WTC11 (cell line): ENCODE data around the gene CARMIL1. TPM values are rescaled to one million over a fixed set of nuclear protein-coding genes. Genes with fewer than 3 reads are reported as not detected.

Experiments
- ATAC-seq: fragments of 200-7000 bp; cut with Tn5 transposase; 2 replicates; pipeline ENCODE4 v1.10.0; 2021; ENCODE audit warnings: mild to moderate bottlenecking, moderate library complexity
- CTCF ChIA-PET: fragments of 300-600 bp; sonication (Branson Sonifier 250); formaldehyde crosslinking; loops from one replicate; lab custom pipeline; 2021; ENCODE audit warnings: antibody characterized with exemption; lab: Charles Lee
- POLR2A ChIA-PET: fragments of 350-600 bp; sonication (Branson Sonifier 250); formaldehyde crosslinking; loops from one replicate; lab custom pipeline; 2021; ENCODE audit warnings: antibody characterized with exemption; lab: Charles Lee
- DNase-seq: peaks from one replicate; pipeline ENCODE4 v3.0.0; 2021; ENCODE audit warnings: low spot score
- H3K27ac Mint-ChIP-seq: 2 replicates; pipeline ENCODE4 v1.8.0; 2021; ENCODE audit warnings: mixed read lengths
- H3K27me3 Mint-ChIP-seq: 2 replicates; pipeline ENCODE4 v1.8.0; 2021; ENCODE audit warnings: low read depth, mild to moderate bottlenecking, moderate library complexity, mixed read lengths
- H3K36me3 Mint-ChIP-seq: 2 replicates; pipeline ENCODE4 v1.8.0; 2021; ENCODE audit warnings: mixed read lengths
- H3K4me1 Mint-ChIP-seq: 2 replicates; pipeline ENCODE4 v1.8.0; 2022; ENCODE audit warnings: mixed read lengths
- H3K4me3 Mint-ChIP-seq: 2 replicates; pipeline ENCODE4 v1.8.0; 2021; ENCODE audit warnings: mild to moderate bottlenecking, moderate library complexity, mixed read lengths
- H3K9me3 Mint-ChIP-seq: 2 replicates; pipeline ENCODE4 v1.8.0; 2021; ENCODE audit warnings: mixed read lengths
- ATF1 ChIP-seq: sonication (generic); formaldehyde crosslinking; IDR thresholded peaks from 2 replicates; pipeline ENCODE4 v1.8.1; 2023; ENCODE audit warnings: mild to moderate bottlenecking, moderate library complexity, missing genetic modification reagents
- CREB1 ChIP-seq: sonication (generic); formaldehyde crosslinking; IDR thresholded peaks from 2 replicates; pipeline ENCODE4 v1.8.0; 2023; ENCODE audit warnings: mild to moderate bottlenecking, missing genetic modification reagents
- ETV6 ChIP-seq: sonication (generic); formaldehyde crosslinking; IDR thresholded peaks from 2 replicates; pipeline ENCODE4 v1.8.1; 2022; ENCODE audit warnings: mild to moderate bottlenecking, missing genetic modification reagents
- FOXJ3 ChIP-seq: sonication (generic); formaldehyde crosslinking; IDR thresholded peaks from 2 replicates; pipeline ENCODE4 v1.9.0; 2021; ENCODE audit warnings: missing genetic modification reagents, mild to moderate bottlenecking, borderline replicate concordance
- FOXP1 ChIP-seq: sonication (generic); formaldehyde crosslinking; IDR thresholded peaks from 2 replicates; pipeline ENCODE4 v1.8.0; 2022; ENCODE audit warnings: missing genetic modification reagents, mild to moderate bottlenecking, moderate library complexity, borderline replicate concordance
- GTF2I ChIP-seq: fragments of 250-450 bp; sonication (Bioruptor Pico); conservative IDR thresholded peaks from 2 replicates; pipeline ENCODE4 v1.4.0; 2021; ENCODE audit warnings: mild to moderate bottlenecking
- HMGA2 ChIP-seq: fragments of 250-450 bp; sonication (Bioruptor Pico); IDR thresholded peaks from 2 replicates; pipeline ENCODE4 v1.4.0; 2021; ENCODE audit warnings: mild to moderate bottlenecking, moderate library complexity
- IRF2 ChIP-seq: sonication (generic); formaldehyde crosslinking; IDR thresholded peaks from 2 replicates; pipeline ENCODE4 v1.8.0; 2022; ENCODE audit warnings: low read depth, missing genetic modification reagents, borderline replicate concordance
- JAZF1 ChIP-seq: fragments of 250-450 bp; sonication (Bioruptor Pico); IDR thresholded peaks from 2 replicates; pipeline ENCODE4 v1.9.0; 2021; ENCODE audit warnings: moderate library complexity, mild to moderate bottlenecking, inconsistent platforms
- JUN ChIP-seq: sonication (generic); formaldehyde crosslinking; IDR thresholded peaks from 2 replicates; pipeline ENCODE4 v1.8.0; 2023; ENCODE audit warnings: mild to moderate bottlenecking, missing genetic modification reagents
- NFATC4 ChIP-seq: fragments of 250-450 bp; sonication (Bioruptor Pico); IDR thresholded peaks from 2 replicates; pipeline ENCODE4 v1.9.0; 2021; ENCODE audit warnings: mild to moderate bottlenecking
- NFE2L1 ChIP-seq: sonication (generic); formaldehyde crosslinking; IDR thresholded peaks from 2 replicates; pipeline ENCODE4 v1.8.1; 2023; ENCODE audit warnings: missing genetic modification reagents
- NR3C1 ChIP-seq: sonication (generic); formaldehyde crosslinking; conservative IDR thresholded peaks from 2 replicates; pipeline ENCODE4 v1.8.1; 2023; ENCODE audit warnings: low read depth, mild to moderate bottlenecking, missing genetic modification reagents
- RORB ChIP-seq: fragments of 250-450 bp; sonication (Bioruptor Pico); IDR thresholded peaks from 2 replicates; pipeline ENCODE4 v1.9.0; 2021; ENCODE audit warnings: mild to moderate bottlenecking
- SMAD3 ChIP-seq: sonication (generic); formaldehyde crosslinking; IDR thresholded peaks from 2 replicates; pipeline ENCODE4 v1.8.0; 2022; ENCODE audit warnings: missing genetic modification reagents, mild to moderate bottlenecking, borderline replicate concordance
- ZNF138 ChIP-seq: sonication (generic); formaldehyde crosslinking; conservative IDR thresholded peaks from 2 replicates; pipeline ENCODE4 v1.8.1; 2022; ENCODE audit warnings: mild to moderate bottlenecking, moderate library complexity, missing genetic modification reagents
- ZNF232 ChIP-seq: sonication (generic); formaldehyde crosslinking; IDR thresholded peaks from 2 replicates; pipeline ENCODE4 v1.8.0; 2022; ENCODE audit warnings: mild to moderate bottlenecking, missing genetic modification reagents
- ZNF263 ChIP-seq: sonication (generic); formaldehyde crosslinking; IDR thresholded peaks from 2 replicates; pipeline ENCODE4 v1.8.1; 2022; ENCODE audit warnings: low read depth, mild to moderate bottlenecking, moderate library complexity, missing genetic modification reagents
- ZNF317 ChIP-seq: sonication (generic); formaldehyde crosslinking; IDR thresholded peaks from 2 replicates; pipeline ENCODE4 v1.8.1; 2023; ENCODE audit warnings: low read depth, mild to moderate bottlenecking, moderate library complexity, missing genetic modification reagents, borderline replicate concordance
- ZNF396 ChIP-seq: fragments of 250-450 bp; sonication (Bioruptor Pico); IDR thresholded peaks from 2 replicates; pipeline ENCODE4 v1.8.0; 2021; ENCODE audit warnings: mild to moderate bottlenecking, moderate library complexity, borderline replicate concordance
- ZNF416 ChIP-seq: fragments of 250-450 bp; sonication (Bioruptor Pico); IDR thresholded peaks from 2 replicates; pipeline ENCODE4 v1.9.0; 2021; ENCODE audit warnings: mild to moderate bottlenecking, inconsistent platforms
- total RNA-seq: library from RNA; stranded (reverse); gene quantifications from 3 replicates; pipeline ENCODE4 v1.2.3, GENCODE V29; 2021
- TF ChIP-seq, protein P1 (sequence below): sonication (generic); formaldehyde crosslinking; IDR thresholded peaks from 2 replicates; pipeline ENCODE4 v1.8.1; 2023; ENCODE audit warnings: mild to moderate bottlenecking, missing genetic modification reagents, moderate library complexity
- TF ChIP-seq, protein P2 (sequence below): sonication (generic); formaldehyde crosslinking; IDR thresholded peaks from 2 replicates; pipeline ENCODE4 v1.8.0; 2022; ENCODE audit warnings: mild to moderate bottlenecking, missing genetic modification reagents
- TF ChIP-seq, protein P3 (sequence below): fragments of 250-450 bp; sonication (Bioruptor Pico); IDR thresholded peaks from 2 replicates; pipeline ENCODE4 v2.1.2; 2022; ENCODE audit warnings: mild to moderate bottlenecking, moderate library complexity
- TF ChIP-seq, protein P4 (sequence below): sonication (generic); formaldehyde crosslinking; IDR thresholded peaks from 2 replicates; pipeline ENCODE4 v1.8.1; 2023; ENCODE audit warnings: mild to moderate bottlenecking, missing genetic modification reagents
- TF ChIP-seq, protein P5 (sequence below): sonication (generic); formaldehyde crosslinking; IDR thresholded peaks from 2 replicates; pipeline ENCODE4 v1.8.1; 2022; ENCODE audit warnings: mild to moderate bottlenecking, moderate library complexity, missing genetic modification reagents
- TF ChIP-seq, protein P6 (sequence below): sonication (generic); formaldehyde crosslinking; conservative IDR thresholded peaks from 2 replicates; pipeline ENCODE4 v1.8.1; 2022; ENCODE audit warnings: mild to moderate bottlenecking, missing genetic modification reagents
- TF ChIP-seq, protein P7 (sequence below): sonication (generic); formaldehyde crosslinking; IDR thresholded peaks from 2 replicates; pipeline ENCODE4 v1.8.0; 2022; ENCODE audit warnings: mild to moderate bottlenecking, missing genetic modification reagents

The CARMIL1 gene
- total RNA-seq, 1 experiment from 2014 or later = 36.2 TPM

DNA sequence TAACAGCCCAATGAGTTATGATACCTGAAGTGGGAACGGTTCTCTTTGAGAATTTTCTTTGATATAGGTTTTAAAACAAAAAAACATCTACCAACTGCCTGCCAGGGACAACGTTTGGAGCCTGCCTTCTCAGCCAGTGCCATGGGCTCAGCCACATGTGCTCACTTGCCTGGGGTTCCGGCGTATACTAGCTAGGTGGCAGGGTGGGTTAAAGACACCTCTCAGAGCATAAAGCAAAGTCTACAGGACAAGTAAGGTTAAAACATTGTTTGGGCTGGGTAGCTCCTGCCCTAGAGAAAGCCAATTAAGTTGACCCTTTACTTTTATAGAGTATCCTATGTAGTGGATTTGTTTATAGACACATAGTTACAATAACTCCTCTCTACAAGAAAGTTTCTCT, 334.9 kb downstream of the CARMIL1 start (continued):
- TF ChIP-seq RORB (CRISPR knock-in tag) = no peak
- no peak for TF ChIP-seq ZNF396 (CRISPR knock-in tag)
- no peak for TF ChIP-seq ZNF232 (CRISPR knock-in tag)

DNA sequence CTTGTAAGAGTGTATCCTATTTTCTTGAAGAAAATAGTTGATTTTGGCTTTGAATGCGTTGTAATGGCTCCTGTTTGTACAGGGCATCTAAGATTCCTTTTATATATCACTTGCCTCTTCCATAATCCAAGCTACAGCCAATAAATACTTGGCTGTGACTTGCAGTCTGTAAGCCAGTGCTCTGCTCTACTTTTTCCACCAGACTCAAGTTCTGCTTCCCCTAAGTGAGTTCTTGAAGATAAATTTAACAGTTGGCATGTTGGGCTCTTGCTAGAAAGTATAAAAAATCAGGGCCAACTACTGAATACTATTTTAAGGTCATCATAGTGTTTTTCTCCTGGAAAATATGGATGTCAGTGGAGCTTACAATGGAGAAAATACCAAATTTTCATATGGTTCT, 336.3 kb downstream of the CARMIL1 start:
- Mint-ChIP-seq H3K9me3 (no peaks in the 10 kb centered on the region), H3K4me1 (no peaks in the 10 kb centered on the region)
- POLR2A ChIA-PET = no interaction called here
- ATAC-seq = no peak
- TF ChIP-seq CREB1 (CRISPR knock-in tag) (no peak), IRF2 (CRISPR knock-in tag) (no peak), NR3C1 (CRISPR knock-in tag) (no peak), NFE2L1 (CRISPR knock-in tag) (no peak), ATF1 (CRISPR knock-in tag) (no peak), ZNF416 (no peak)
- TF ChIP-seq, protein P1, sequence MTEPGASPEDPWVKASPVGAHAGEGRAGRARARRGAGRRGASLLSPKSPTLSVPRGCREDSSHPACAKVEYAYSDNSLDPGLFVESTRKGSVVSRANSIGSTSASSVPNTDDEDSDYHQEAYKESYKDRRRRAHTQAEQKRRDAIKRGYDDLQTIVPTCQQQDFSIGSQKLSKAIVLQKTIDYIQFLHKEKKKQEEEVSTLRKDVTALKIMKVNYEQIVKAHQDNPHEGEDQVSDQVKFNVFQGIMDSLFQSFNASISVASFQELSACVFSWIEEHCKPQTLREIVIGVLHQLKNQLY = no peak
- TF ChIP-seq, protein P2, sequence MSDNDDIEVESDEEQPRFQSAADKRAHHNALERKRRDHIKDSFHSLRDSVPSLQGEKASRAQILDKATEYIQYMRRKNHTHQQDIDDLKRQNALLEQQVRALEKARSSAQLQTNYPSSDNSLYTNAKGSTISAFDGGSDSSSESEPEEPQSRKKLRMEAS = no peak
- TF ChIP-seq, protein P3, sequence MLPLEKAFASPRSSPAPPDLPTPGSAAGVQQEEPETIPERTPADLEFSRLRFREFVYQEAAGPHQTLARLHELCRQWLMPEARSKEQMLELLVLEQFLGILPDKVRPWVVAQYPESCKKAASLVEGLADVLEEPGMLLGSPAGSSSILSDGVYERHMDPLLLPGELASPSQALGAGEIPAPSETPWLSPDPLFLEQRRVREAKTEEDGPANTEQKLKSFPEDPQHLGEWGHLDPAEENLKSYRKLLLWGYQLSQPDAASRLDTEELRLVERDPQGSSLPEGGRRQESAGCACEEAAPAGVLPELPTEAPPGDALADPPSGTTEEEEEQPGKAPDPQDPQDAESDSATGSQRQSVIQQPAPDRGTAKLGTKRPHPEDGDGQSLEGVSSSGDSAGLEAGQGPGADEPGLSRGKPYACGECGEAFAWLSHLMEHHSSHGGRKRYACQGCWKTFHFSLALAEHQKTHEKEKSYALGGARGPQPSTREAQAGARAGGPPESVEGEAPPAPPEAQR (CRISPR knock-in tag) = no peak
- TF ChIP-seq, protein P4, sequence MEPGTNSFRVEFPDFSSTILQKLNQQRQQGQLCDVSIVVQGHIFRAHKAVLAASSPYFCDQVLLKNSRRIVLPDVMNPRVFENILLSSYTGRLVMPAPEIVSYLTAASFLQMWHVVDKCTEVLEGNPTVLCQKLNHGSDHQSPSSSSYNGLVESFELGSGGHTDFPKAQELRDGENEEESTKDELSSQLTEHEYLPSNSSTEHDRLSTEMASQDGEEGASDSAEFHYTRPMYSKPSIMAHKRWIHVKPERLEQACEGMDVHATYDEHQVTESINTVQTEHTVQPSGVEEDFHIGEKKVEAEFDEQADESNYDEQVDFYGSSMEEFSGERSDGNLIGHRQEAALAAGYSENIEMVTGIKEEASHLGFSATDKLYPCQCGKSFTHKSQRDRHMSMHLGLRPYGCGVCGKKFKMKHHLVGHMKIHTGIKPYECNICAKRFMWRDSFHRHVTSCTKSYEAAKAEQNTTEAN = no peak
- TF ChIP-seq, protein P5, sequence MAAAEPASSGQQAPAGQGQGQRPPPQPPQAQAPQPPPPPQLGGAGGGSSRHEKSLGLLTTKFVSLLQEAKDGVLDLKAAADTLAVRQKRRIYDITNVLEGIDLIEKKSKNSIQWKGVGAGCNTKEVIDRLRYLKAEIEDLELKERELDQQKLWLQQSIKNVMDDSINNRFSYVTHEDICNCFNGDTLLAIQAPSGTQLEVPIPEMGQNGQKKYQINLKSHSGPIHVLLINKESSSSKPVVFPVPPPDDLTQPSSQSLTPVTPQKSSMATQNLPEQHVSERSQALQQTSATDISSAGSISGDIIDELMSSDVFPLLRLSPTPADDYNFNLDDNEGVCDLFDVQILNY = no peak
- TF ChIP-seq, all 79 proteins: peak for 0
- DNase-seq = no peak
- no peak overlapping the region; the same call in 1 of the 2 replicates for H3K27ac Mint-ChIP-seq
- no peaks in the 10 kb centered on the region for H3K36me3 Mint-ChIP-seq
- CTCF ChIA-PET = interaction anchor here (0.6 kb wide), 1 partner anchor 380 kb away, joined by 3 read pairs; no protein-coding TSS in a partner anchor
- no peaks in the 10 kb centered on the region for H3K27me3 Mint-ChIP-seq
- no peak overlapping the region for H3K4me3 Mint-ChIP-seq

DNA sequence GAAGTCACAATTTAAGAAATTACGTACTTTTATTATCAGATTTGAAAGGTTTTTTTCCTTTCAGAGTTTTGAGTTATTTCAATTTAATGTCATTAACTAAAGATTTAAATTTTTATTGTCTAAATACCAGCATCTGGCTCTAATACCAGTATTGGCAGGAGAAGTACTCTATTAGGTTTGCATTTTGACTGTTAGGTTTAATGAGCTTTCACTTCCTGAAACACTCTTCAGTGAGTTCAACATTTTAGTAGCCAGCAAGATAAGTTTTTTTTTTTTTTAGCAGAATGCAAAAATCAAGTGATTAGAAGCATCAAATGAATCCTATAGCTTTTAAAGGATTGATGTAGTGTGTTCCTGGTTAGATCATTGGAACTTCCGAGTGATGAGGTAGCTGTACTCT, 338.8 kb downstream of the CARMIL1 start:
- H3K36me3 Mint-ChIP-seq = 0 out of 2 replicates have a peak, but pooled peaks cover 3% of the 10 kb centered on the region
- POLR2A ChIA-PET = no interaction called here
- no peaks in the 10 kb centered on the region for H3K9me3 Mint-ChIP-seq
- TF ChIP-seq JUN = no peak
- no peak for TF ChIP-seq ZNF263 (CRISPR knock-in tag)
- TF ChIP-seq, protein P6, sequence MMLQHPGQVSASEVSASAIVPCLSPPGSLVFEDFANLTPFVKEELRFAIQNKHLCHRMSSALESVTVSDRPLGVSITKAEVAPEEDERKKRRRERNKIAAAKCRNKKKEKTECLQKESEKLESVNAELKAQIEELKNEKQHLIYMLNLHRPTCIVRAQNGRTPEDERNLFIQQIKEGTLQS = no peak
- TF ChIP-seq JAZF1 (CRISPR knock-in tag) = no peak
- TF ChIP-seq RORB (CRISPR knock-in tag) = no peak
- TF ChIP-seq ETV6 (CRISPR knock-in tag) = no peak
- TF ChIP-seq ZNF138 (CRISPR knock-in tag) = no peak
- no peak for TF ChIP-seq GTF2I
- TF ChIP-seq ZNF317 = no peak
- TF ChIP-seq HMGA2 (CRISPR knock-in tag) = no peak
- TF ChIP-seq FOXJ3 = no peak
- TF ChIP-seq NFATC4 = no peak
- no peak for TF ChIP-seq FOXP1 (CRISPR knock-in tag)
- TF ChIP-seq, protein P5 = no peak
- no peak for TF ChIP-seq SMAD3 (CRISPR knock-in tag)
- TF ChIP-seq, protein P7, sequence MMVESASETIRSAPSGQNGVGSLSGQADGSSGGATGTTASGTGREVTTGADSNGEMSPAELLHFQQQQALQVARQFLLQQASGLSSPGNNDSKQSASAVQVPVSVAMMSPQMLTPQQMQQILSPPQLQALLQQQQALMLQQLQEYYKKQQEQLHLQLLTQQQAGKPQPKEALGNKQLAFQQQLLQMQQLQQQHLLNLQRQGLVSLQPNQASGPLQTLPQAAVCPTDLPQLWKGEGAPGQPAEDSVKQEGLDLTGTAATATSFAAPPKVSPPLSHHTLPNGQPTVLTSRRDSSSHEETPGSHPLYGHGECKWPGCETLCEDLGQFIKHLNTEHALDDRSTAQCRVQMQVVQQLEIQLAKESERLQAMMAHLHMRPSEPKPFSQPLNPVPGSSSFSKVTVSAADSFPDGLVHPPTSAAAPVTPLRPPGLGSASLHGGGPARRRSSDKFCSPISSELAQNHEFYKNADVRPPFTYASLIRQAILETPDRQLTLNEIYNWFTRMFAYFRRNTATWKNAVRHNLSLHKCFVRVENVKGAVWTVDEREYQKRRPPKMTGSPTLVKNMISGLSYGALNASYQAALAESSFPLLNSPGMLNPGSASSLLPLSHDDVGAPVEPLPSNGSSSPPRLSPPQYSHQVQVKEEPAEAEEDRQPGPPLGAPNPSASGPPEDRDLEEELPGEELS (CRISPR knock-in tag) = no peak

More for the DNA sequence above, 338.8 kb downstream of the CARMIL1 start:
- Mint-ChIP-seq H3K27ac (no peak overlapping the region), H3K27me3 (no peaks in the 10 kb centered on the region), H3K4me3 (no peak overlapping the region), H3K4me1 (peaks cover 7% of the 10 kb centered on the region)
- CTCF ChIA-PET = interaction anchor here (0.7 to 1.3 kb wide), 4 partner anchors 52 to 395 kb away, joined by 3 read pairs; no protein-coding TSS in a partner anchor
- ATAC-seq (no peak), DNase-seq (no peak)
